C4-2B (cell line): Measurements from ENCODE around the gene RAB17.

ENCODE experiments used
- CTCF ChIP-seq: fragments of 450-650 bp; conservative IDR thresholded peaks from 2 replicates; pipeline ENCODE4 v1.5.1; 2017; ENCODE audit warnings: mild to moderate bottlenecking
- ZFX ChIP-seq: fragments of 450-650 bp; IDR thresholded peaks from 2 replicates; pipeline ENCODE4 v1.6.1; 2017

- TF ChIP-seq CTCF = no peak
- no peak for TF ChIP-seq ZFX
Observed at GRCh38 chr2:237592425-237592980, 2.0 kb upstream of the RAB17 start.
